Measurements from ENCODE around the gene PROCA1.

GRCh38 chr17:28685366-28685765, 26.3 kb downstream of the PROCA1 start:
- TF ChIP-seq CTCF (IDR thresholded peaks at IDR 0.05) (no peak), POLR2A (IDR thresholded peaks at IDR 0.05) (no peak)

Data from ovary (tissue), 3 donors.